SK-N-SH treated with all-trans-retinoic acid at 6 μM for 48 hours (cell line): ENCODE results near the gene INCA1.

Source experiments
- ATAC-seq: fragments of 200-7000 bp; cut with Tn5 transposase; 3 replicates; pipeline ENCODE4 v1.9.1; 2020; ENCODE audit warnings: mild to moderate bottlenecking, moderate library complexity
- ARNTL ChIP-seq: fragments of 450-650 bp; formaldehyde crosslinking; IDR thresholded peaks from 2 replicates; pipeline ENCODE4 v1.5.0; 2020; ENCODE audit warnings: low read depth, mild to moderate bottlenecking, moderate library complexity, borderline replicate concordance
- BACH2 ChIP-seq: fragments of 250-450 bp; sonication (Bioruptor Pico); IDR thresholded peaks from 2 replicates; pipeline ENCODE4 v1.9.0; 2021; ENCODE audit warnings: mild to moderate bottlenecking, borderline replicate concordance
- CSDC2 ChIP-seq: fragments of 250-450 bp; sonication (Bioruptor Pico); IDR thresholded peaks from 2 replicates; pipeline ENCODE4 v1.5.0; 2020; ENCODE audit warnings: mild to moderate bottlenecking, moderate library complexity
- ISL1 ChIP-seq: fragments of 250-450 bp; sonication (Bioruptor Pico); IDR thresholded peaks from 2 replicates; pipeline ENCODE4 v2.1.2; 2022; ENCODE audit warnings: mild to moderate bottlenecking, moderate library complexity
- OSR1 ChIP-seq: fragments of 250-450 bp; sonication (Bioruptor Pico); IDR thresholded peaks from 2 replicates; pipeline ENCODE4 v1.8.0; 2022; ENCODE audit warnings: moderate library complexity, mild to moderate bottlenecking, inconsistent platforms
- RARB ChIP-seq: fragments of 250-450 bp; sonication (Bioruptor Pico); IDR thresholded peaks from 2 replicates; pipeline ENCODE4 v1.8.0; 2021; ENCODE audit warnings: mild to moderate bottlenecking, moderate library complexity
- SNAI2 ChIP-seq: fragments of 250-450 bp; sonication (Bioruptor Pico); IDR thresholded peaks from 2 replicates; pipeline ENCODE4 v1.5.0; 2020; ENCODE audit warnings: mild to moderate bottlenecking, moderate library complexity
- TCF4 ChIP-seq: fragments of 250-450 bp; sonication (Bioruptor Pico); IDR thresholded peaks from 2 replicates; pipeline ENCODE4 v1.8.0; 2021; ENCODE audit warnings: mild to moderate bottlenecking, moderate library complexity, borderline replicate concordance
- TOX ChIP-seq: fragments of 250-450 bp; sonication (Bioruptor Pico); IDR thresholded peaks from 2 replicates; pipeline ENCODE4 v1.8.0; 2021; ENCODE audit warnings: mild to moderate bottlenecking, moderate library complexity, borderline replicate concordance
- ZC3H10 ChIP-seq: fragments of 250-450 bp; sonication (Bioruptor Pico); IDR thresholded peaks from 2 replicates; pipeline ENCODE4 v1.5.1; 2021; ENCODE audit warnings: mild to moderate bottlenecking, moderate library complexity
- ZFP3 ChIP-seq: fragments of 250-450 bp; sonication (Bioruptor Pico); IDR thresholded peaks from 2 replicates; pipeline ENCODE4 v1.5.0; 2020; ENCODE audit warnings: mild to moderate bottlenecking, moderate library complexity
- ZNF565 ChIP-seq: fragments of 450-650 bp; formaldehyde crosslinking; conservative IDR thresholded peaks from 2 replicates; pipeline ENCODE4 v1.5.0; 2020; ENCODE audit warnings: low read depth, mild to moderate bottlenecking, moderate library complexity
- ZNF70 ChIP-seq: fragments of 450-650 bp; formaldehyde crosslinking; IDR thresholded peaks from 2 replicates; pipeline ENCODE4 v1.5.0; 2020; ENCODE audit warnings: mild to moderate bottlenecking, moderate library complexity
- ZNF8 ChIP-seq: fragments of 450-650 bp; formaldehyde crosslinking; IDR thresholded peaks from 2 replicates; pipeline ENCODE4 v1.5.0; 2020; ENCODE audit warnings: mild to moderate bottlenecking, moderate library complexity
- TF ChIP-seq, protein P1 (sequence below): fragments of 250-450 bp; sonication (Bioruptor Pico); IDR thresholded peaks from 2 replicates; pipeline ENCODE4 v1.5.1; 2021; ENCODE audit warnings: mild to moderate bottlenecking, moderate library complexity
- TF ChIP-seq, protein P2 (sequence below): fragments of 250-450 bp; sonication (Bioruptor Pico); IDR thresholded peaks from 2 replicates; pipeline ENCODE4 v1.8.0; 2020; ENCODE audit warnings: mild to moderate bottlenecking, moderate library complexity, borderline replicate concordance
- TF ChIP-seq, protein P3 (sequence below): fragments of 250-450 bp; sonication (Bioruptor Pico); IDR thresholded peaks from 2 replicates; pipeline ENCODE4 v1.5.0; 2020; ENCODE audit warnings: mild to moderate bottlenecking, moderate library complexity
- TF ChIP-seq, protein P4 (sequence below): fragments of 250-450 bp; sonication (Bioruptor Pico); IDR thresholded peaks from 2 replicates; pipeline ENCODE4 v1.8.0; 2021; ENCODE audit warnings: low read depth, mild to moderate bottlenecking, moderate library complexity, borderline replicate concordance

INCA1 gene

DNA sequence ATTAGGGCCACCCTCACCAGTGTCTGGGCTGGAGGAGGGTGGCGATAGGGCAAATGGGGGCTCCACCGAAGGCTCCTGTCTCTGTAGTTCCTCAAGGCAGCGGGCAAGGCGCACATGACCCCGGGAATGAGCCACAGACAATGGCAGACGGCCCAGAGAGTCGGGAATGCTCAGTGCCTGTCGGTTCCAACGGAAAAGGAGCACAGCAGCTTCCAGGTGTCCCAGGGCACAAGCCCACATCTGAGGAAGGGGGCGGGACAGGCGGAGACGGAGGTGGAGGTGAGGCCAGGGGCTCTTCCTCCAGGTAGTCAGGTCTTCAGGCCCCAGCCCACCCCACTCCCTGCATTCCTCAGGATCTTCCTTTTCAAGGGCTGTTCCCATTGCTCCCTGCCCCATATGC, 24.6 kb downstream of the INCA1 start (continued):
- TF ChIP-seq TCF4 (CRISPR knock-in tag) = no peak

DNA sequence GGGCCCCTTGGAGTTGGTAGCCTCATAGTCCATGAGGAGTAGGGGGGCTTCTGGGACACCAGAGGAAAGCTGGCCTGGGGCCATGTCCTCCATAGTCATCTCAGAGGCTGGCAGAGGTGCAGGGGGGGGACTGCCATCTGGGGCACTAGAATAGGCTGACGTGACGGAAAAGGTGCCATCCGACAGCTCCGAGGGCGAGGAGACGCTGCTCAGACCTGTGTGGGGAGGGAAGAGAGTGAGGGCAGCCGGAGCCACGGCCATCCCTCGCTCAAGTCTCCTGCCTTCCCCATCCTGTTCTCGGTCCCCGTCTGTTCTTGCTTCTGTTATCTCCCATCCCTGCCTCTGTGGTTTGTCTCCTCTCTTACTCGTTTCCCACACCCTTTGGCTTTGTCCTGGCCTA, 25.0 kb downstream of the INCA1 start:
- TF ChIP-seq CSDC2 (CRISPR knock-in tag) (no peak), RARB (CRISPR knock-in tag) (no peak), ZNF70 (CRISPR knock-in tag) (no peak), ARNTL (CRISPR knock-in tag) (no peak)
- TF ChIP-seq, protein P1, sequence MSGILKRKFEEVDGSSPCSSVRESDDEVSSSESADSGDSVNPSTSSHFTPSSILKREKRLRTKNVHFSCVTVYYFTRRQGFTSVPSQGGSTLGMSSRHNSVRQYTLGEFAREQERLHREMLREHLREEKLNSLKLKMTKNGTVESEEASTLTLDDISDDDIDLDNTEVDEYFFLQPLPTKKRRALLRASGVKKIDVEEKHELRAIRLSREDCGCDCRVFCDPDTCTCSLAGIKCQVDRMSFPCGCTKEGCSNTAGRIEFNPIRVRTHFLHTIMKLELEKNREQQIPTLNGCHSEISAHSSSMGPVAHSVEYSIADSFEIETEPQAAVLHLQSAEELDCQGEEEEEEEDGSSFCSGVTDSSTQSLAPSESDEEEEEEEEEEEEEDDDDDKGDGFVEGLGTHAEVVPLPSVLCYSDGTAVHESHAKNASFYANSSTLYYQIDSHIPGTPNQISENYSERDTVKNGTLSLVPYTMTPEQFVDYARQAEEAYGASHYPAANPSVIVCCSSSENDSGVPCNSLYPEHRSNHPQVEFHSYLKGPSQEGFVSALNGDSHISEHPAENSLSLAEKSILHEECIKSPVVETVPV (CRISPR knock-in tag) = no peak
- ATAC-seq = no peak

DNA sequence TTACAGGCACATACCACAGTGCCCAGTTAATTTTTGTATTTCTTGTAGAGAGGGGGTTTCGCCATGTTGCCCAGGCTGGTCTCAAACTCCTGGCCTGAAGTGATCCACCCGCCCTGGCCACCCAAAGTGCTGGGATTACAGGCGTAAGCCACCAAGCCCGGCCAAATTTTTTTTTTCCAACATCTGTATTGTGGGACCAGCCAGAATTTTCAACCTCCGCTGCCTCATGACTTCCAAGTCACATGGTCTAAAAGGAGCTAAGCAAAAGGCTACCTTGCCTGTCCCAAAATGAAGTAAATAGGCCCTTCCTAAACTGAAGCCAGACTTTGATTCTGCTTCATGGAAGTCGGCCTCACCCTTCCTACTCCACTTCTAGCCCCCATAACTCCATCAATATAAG, 25.5 kb downstream of the INCA1 start:
- no peak for TF ChIP-seq ISL1 (CRISPR knock-in tag)
- TF ChIP-seq ZNF70 (CRISPR knock-in tag) = no peak
- TF ChIP-seq CSDC2 (CRISPR knock-in tag) = no peak
- TF ChIP-seq ZNF565 (CRISPR knock-in tag) = no peak
- TF ChIP-seq, protein P1 (CRISPR knock-in tag) = no peak
- no peak for TF ChIP-seq RARB (CRISPR knock-in tag)
- TF ChIP-seq, protein P2, sequence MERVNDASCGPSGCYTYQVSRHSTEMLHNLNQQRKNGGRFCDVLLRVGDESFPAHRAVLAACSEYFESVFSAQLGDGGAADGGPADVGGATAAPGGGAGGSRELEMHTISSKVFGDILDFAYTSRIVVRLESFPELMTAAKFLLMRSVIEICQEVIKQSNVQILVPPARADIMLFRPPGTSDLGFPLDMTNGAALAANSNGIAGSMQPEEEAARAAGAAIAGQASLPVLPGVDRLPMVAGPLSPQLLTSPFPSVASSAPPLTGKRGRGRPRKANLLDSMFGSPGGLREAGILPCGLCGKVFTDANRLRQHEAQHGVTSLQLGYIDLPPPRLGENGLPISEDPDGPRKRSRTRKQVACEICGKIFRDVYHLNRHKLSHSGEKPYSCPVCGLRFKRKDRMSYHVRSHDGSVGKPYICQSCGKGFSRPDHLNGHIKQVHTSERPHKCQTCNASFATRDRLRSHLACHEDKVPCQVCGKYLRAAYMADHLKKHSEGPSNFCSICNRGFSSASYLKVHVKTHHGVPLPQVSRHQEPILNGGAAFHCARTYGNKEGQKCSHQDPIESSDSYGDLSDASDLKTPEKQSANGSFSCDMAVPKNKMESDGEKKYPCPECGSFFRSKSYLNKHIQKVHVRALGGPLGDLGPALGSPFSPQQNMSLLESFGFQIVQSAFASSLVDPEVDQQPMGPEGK (CRISPR knock-in tag) = no peak
- TF ChIP-seq, protein P3, sequence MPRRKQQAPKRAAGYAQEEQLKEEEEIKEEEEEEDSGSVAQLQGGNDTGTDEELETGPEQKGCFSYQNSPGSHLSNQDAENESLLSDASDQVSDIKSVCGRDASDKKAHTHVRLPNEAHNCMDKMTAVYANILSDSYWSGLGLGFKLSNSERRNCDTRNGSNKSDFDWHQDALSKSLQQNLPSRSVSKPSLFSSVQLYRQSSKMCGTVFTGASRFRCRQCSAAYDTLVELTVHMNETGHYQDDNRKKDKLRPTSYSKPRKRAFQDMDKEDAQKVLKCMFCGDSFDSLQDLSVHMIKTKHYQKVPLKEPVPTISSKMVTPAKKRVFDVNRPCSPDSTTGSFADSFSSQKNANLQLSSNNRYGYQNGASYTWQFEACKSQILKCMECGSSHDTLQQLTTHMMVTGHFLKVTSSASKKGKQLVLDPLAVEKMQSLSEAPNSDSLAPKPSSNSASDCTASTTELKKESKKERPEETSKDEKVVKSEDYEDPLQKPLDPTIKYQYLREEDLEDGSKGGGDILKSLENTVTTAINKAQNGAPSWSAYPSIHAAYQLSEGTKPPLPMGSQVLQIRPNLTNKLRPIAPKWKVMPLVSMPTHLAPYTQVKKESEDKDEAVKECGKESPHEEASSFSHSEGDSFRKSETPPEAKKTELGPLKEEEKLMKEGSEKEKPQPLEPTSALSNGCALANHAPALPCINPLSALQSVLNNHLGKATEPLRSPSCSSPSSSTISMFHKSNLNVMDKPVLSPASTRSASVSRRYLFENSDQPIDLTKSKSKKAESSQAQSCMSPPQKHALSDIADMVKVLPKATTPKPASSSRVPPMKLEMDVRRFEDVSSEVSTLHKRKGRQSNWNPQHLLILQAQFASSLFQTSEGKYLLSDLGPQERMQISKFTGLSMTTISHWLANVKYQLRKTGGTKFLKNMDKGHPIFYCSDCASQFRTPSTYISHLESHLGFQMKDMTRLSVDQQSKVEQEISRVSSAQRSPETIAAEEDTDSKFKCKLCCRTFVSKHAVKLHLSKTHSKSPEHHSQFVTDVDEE = no peak
- TF ChIP-seq TOX = no peak
- ATAC-seq = no peak

DNA sequence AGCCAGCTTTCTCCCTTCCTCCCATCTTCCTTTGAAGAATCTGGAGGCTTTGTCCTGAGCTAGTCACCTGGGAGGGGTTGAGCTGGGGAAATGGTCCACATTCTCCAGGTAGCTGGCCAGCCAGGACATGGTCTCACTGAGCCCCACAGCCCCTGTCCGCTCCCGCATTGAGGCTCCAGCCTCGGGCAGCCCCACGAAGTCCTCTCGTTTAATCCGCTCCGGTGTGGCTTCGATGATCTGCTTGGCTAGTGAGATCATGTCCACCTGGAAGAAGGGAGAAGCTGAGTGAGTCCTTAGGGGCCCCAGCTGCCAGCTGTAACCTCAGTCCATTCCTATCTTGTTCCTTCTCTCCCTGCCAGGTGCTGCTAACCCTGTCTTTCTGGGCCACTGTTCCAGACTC, 27.0 kb downstream of the INCA1 start:
- no peak for ATAC-seq
- TF ChIP-seq TOX (no peak), ZNF8 (no peak), BACH2 (no peak), SNAI2 (CRISPR knock-in tag) (no peak), ZC3H10 (no peak), ARNTL (CRISPR knock-in tag) (no peak), ZFP3 (no peak), TCF4 (CRISPR knock-in tag) (no peak), RARB (CRISPR knock-in tag) (no peak), OSR1 (CRISPR knock-in tag) (no peak)
- TF ChIP-seq, protein P4, sequence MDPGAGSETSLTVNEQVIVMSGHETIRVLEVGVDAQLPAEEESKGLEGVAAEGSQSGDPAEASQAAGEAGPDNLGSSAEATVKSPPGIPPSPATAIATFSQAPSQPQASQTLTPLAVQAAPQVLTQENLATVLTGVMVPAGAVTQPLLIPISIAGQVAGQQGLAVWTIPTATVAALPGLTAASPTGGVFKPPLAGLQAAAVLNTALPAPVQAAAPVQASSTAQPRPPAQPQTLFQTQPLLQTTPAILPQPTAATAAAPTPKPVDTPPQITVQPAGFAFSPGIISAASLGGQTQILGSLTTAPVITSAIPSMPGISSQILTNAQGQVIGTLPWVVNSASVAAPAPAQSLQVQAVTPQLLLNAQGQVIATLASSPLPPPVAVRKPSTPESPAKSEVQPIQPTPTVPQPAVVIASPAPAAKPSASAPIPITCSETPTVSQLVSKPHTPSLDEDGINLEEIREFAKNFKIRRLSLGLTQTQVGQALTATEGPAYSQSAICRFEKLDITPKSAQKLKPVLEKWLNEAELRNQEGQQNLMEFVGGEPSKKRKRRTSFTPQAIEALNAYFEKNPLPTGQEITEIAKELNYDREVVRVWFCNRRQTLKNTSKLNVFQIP (CRISPR knock-in tag) = no peak
- TF ChIP-seq, protein P1 (CRISPR knock-in tag) = no peak
- TF ChIP-seq, protein P3 = no peak
- TF ChIP-seq, protein P2 (CRISPR knock-in tag) = no peak
- TF ChIP-seq, all 23 proteins: peak for 0
